Superior temporal gyrus (tissue), 1 donor: Measurements from ENCODE around the gene TP53TG3F.
"Not testable (repeated sequence)": the region's sequence is repeated elsewhere in the genome, so short reads cannot be mapped to it uniquely, and the experiment has no call there.

Source experiments
- DNase-seq: peaks from one replicate; pipeline ENCODE4 v3.0.0-alpha.2; 2016; ENCODE audit errors: extremely low spot score

Gene TP53TG3F, protein sequence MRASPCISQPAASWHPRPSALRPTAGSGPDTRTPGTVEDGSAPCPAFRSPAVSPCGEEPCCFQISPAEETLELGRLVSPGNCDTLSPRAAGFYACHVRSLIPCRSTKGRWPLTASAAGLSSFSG

DNA sequence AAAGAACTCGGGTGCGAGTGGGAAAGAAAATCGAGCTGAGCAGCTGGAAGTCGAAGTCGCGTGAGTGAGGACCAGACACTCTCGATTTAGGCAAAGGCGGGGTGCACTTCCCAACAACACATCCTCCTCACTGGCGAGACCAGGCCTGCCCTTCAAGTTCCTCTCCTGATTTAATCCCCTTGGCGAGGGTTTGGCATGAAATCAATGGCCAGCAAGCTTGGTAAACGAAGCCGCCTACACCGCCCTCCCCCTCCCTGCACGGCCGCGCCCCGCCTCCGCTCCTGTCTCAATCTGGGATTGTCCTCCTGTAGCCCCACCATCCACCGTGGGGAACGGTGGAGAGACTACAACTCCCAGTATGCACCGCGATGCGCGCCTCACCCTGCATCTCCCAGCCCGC lies at the start of gene TP53TG3F:
Gene TP53TG3F (plus strand): TSS at position 301 of the 400 bp plus-strand sequence. CDS start 68 bp downstream, at position 369.
- not testable (repeated sequence) for DNase-seq

DNA sequence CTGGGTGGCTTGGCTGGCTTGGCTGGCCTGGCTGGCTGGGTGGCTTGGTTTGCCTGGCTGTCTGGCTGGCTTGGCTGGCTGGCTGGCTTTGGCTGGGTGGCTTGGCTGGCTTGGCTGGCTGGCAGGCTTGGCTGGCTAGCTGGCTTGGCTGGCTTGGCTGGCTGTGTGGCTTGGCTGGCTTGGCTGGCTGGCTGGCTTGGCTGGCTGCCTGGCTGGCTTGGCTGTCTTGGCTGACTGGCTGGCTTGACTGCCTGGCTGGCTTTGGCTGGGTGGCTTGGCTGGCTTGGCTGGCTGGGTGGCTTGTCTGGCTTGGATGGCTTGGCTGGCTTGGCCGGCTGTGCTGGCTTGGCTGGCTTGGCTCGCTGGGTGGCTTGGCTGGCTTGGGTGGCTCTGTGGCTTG lies 32.2 kb downstream of the TP53TG3F start:
- DNase-seq = not testable (repeated sequence)

DNA sequence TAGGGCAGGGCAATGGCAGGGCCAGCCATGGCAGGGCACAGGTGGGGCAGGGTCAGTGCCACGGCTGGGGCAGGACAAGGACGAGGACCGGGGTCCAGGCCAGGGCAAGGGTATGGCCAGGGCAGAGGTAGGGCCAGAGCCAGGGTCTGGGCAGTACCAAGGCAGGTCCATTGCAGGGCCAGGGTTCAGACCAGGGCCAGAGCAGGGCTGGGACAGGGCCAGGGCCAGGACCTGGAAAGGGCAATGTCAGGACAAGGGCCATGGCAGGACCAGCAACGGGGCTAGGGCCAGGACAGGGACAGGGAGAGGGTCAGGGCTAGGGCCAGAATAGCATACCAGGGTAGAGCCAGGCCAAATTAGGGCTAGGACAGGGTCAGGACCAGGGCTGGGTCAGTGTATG lies 47.8 kb downstream of the TP53TG3F start:
- DNase-seq = not testable (repeated sequence)

DNA sequence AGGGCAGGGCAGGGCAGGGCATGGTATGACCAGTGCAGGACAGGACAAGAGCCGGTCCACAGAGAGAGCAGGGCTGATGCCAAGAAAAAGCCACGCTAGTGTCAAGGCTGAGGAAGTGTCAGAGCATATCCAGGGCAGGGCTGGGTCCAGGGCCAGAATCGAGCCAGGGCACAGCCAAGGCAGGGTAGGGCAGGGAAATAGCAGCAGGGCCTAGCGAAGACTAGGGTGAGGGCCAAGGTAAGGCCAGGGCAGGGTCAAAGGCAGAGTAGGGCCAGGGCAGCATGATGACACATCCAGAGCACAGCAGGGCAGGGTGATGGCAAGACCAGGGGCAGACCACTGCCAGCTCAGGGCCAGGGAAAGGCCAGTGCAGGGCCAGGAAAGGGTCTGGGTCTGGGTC lies 49.7 kb downstream of the TP53TG3F start:
- DNase-seq = not testable (repeated sequence)

DNA sequence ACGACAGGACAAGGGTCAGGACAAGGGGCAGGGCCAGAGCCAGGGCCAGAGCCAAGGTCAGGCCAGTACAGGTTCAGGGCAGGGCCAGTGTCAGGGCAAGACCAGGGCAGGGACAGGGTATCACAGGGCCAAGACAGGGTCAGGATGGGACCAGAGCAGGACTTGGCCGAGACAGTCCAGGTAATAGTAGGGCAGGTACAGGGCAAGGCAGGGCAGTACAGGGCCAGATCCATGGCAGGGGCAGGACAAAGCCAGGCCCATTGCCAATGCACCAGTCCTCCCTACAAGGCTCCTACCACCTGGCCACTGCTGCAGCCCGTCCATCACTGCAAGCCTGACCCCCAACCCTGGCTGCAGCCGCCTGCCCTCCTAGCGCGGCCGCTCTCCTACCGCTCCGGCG lies 50.5 kb downstream of the TP53TG3F start:
- DNase-seq = not testable (repeated sequence)
